ENCODE results near the gene PAX5.

Gene PAX5

DNA sequence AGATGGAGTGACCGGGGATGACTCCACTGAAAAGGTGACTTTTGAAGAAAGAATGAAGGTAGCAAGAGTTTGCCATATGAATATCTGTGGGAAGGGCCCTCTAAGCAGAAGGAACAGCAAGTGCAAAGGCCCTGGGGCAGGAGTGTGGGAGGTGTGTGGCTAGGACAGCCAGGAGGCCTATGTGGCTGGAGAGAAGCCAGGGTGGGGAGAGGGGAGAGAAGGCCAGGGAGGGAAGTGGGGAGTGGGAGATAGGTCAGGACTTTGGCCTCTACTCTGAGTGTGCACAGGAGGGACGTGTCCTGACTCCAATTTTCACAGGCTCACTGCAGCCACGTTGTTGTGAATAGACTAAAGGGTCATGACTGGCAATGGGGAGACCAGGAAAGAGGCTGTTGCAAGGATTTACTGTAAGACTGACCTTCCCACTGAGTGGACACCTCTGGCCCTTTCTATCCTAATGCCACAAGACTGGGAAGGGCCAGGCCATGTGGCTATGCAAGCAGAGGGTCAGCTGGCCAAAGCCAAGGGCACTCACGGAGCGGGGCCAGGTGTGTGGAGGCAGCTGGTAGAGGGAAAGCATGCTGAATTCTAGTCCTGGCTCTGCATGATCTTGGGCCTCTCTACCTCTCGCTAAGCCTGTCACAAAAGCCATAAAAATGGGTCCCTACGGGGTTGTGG lies 172.4 kb downstream of the PAX5 start:
- DNase-seq (ENCODE audit: low spot score) = no peak

DNA sequence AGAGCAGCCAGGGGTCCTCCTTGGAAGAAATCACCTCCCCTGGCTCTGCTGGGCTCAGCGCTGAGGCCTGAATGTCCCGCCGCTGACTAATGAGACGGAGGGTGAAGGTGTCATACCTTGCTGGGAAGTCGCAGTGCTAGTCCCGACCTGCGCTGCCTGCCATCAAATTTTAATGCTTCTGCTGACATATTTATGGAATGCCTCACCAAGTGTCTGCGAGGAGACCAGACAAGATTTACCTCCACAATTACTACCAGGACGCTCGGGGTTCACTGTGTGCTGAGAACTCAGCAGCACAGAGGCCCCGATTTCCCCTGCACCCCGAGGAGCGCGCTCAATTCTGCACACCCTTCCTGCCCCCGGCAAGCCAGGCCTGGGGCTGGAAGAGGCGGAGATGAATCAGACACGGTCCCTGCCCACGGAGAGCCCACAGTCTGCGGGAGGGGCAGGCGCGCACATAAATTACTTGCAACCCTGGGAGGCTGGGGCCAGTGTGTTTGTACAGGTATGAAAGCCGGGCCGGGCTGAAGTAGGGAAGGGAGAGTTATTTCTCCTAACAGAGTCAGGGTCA lies 175.2 kb downstream of the PAX5 start:
- no peak for DNase-seq (ENCODE audit: low spot score)

DNA sequence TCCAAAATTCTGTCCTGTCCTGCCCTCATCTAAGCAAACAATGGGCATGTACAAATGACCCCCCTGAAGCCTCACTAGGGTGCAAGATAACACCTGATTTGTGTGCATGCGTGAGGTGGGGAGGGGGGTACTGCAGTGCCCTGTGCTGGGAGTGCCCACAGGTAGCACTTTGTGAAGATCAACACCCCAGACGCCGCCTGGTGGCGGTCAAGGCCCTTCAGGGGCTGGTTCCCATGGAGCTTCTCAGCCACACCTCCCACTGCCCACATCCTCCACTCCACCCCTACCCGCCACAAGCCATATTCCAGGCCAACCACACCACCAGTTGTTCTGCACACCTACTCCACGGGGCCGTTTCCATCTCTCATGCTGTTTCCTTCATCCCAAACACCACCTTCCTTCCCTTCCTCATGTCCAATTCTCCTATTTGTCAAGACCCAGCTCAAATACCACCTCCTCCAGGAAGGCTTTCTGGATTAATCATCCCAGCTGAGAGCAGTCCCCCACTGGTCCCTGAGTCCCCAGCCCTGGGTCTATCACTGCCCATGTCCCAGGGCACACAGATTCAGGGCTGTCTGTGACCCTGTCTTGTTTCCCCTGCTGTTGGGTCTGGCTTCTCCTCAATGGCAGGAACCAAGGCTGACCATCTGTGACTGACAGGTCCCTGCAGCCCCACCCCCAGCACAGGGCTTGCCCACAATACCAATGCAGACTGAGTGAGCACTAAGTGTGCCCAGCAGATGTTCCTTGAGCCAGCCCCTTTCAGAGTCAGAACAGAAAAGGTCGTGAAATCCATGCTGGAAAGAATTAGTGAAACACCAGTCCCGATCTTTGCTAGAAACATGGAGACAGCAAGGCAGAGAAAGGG lies 178.4 kb downstream of the PAX5 start:
- no peak for DNase-seq (ENCODE audit: low spot score)

- no peak for DNase-seq (ENCODE audit: low spot score)
Measured at GRCh38 chr9:36854751-36855150, 179.3 kb downstream of the PAX5 start.

DNA sequence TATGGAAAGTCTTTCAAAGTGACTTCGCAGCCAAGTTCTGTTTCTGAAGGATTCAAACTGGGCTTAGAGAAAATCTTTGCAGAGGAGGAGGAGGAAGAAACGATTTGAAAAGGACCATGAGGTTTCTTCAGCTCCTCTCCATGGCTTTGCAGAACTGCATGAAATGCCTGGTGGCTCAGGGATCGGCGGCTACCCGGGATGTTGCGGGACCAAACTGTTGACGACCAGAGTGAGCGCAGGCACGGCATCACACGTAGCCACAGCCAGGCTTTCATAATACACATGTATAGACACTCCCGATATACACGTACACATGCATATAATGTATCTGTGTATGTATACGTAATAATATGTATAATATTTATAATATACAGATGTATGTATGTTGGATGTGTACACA lies 180.0 kb downstream of the PAX5 start:
- DNase-seq (ENCODE audit: low spot score) = no peak

DNA sequence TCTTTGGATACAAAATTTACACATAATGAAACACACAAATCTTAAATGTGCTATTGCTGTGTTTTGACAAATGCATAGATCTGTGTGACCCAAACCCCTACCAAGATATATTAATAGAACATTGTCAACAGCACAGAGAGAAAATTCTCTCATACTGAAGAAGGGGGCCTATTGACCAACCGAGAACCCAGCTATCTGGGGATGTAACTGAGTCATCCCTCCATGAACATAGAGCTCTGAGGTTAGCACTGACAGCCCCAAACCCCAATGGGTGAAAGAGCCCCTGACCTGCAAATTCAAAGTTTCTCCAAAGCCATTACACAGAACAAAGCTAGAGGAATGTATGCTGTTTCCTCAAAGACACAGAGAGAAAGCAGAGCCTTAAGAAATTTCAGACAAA lies 180.8 kb downstream of the PAX5 start:
- DNase-seq (ENCODE audit: low spot score) = no peak

DNA sequence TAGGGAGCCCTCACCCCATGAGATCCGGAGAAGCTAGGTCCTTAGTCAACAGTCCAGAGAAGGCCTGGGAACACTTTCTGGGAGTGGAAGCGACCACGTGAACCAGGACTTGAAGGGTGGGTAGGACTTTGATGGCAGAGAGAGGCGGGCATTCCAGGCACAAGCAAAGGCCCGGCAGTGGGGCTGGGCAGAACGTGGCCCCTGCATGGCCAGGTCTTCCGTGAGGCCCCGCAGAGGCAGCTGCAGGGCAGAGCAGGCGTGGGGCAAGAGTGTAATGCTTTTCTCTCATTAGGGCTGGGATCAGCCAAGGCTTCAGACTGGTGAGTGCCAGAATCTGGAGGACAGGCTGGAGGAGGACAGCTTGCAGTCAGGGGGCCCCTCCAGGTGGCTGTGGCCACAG lies 184.1 kb downstream of the PAX5 start:
- DNase-seq (ENCODE audit: low spot score) = no peak

- DNase-seq (ENCODE audit: low spot score) = no peak
Measured at GRCh38 chr9:36848946-36849345, 185.1 kb downstream of the PAX5 start.

- DNase-seq (ENCODE audit: low spot score) = no peak
Measured at GRCh38 chr9:36847781-36848673, 186.0 kb downstream of the PAX5 start.

GRCh38 chr9:36846621-36847020 lies 187.4 kb downstream of the PAX5 start:
- DNase-seq (ENCODE audit: low spot score) = no peak

DNA sequence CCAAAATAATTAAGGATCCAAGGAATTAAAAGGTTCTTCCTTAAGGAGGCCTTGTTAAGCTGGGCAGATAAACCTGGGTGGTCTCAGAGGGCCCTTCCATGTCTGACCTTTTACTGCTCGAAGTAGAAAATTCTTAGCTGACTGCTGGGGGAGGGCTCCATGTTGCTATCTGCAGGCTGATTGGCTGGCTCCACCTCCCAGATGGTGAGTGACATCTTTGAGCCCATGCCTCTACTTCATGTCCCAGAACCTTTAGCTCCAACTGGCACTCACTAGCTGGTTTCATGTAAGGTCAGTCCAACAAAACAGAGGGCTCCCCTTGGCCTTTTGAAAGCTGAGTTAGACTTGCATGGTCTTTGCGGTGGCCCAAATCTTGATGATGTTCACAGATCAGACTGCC lies 188.2 kb downstream of the PAX5 start:
- DNase-seq (ENCODE audit: low spot score) = no peak

- no peak for DNase-seq (ENCODE audit: low spot score)
Measured at GRCh38 chr9:36844961-36845360, 189.1 kb downstream of the PAX5 start.

DNA sequence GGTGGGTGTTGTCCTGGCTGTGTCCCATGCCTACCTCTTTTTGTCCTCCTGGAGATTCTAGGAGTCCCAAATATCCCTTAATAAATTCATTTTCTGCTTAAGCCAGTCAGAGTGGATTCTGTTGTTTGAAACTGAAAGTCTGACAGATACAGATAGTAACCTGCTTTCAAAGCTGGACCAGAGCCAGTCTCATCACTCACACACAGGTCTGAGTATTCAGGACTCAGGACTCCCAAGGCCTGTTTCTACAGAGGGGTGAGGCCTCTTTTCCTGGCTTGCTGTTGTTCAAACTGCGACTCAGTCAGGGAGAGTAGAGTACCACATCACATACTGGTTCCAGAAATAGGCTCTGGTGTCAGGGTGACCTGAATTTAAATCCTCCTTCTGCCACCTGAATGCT lies 190.1 kb downstream of the PAX5 start:
- DNase-seq (ENCODE audit: low spot score) = no peak

GRCh38 chr9:36842560-36843530 lies 191.2 kb downstream of the PAX5 start:
- DNase-seq (ENCODE audit: low spot score) = no peak

- no peak for DNase-seq (ENCODE audit: low spot score)
Measured at GRCh38 chr9:36840898-36841536, 193.1 kb downstream of the PAX5 start.

- DNase-seq (ENCODE audit: low spot score) = no peak
Measured at GRCh38 chr9:36839131-36839885, 194.8 kb downstream of the PAX5 start.

DNA sequence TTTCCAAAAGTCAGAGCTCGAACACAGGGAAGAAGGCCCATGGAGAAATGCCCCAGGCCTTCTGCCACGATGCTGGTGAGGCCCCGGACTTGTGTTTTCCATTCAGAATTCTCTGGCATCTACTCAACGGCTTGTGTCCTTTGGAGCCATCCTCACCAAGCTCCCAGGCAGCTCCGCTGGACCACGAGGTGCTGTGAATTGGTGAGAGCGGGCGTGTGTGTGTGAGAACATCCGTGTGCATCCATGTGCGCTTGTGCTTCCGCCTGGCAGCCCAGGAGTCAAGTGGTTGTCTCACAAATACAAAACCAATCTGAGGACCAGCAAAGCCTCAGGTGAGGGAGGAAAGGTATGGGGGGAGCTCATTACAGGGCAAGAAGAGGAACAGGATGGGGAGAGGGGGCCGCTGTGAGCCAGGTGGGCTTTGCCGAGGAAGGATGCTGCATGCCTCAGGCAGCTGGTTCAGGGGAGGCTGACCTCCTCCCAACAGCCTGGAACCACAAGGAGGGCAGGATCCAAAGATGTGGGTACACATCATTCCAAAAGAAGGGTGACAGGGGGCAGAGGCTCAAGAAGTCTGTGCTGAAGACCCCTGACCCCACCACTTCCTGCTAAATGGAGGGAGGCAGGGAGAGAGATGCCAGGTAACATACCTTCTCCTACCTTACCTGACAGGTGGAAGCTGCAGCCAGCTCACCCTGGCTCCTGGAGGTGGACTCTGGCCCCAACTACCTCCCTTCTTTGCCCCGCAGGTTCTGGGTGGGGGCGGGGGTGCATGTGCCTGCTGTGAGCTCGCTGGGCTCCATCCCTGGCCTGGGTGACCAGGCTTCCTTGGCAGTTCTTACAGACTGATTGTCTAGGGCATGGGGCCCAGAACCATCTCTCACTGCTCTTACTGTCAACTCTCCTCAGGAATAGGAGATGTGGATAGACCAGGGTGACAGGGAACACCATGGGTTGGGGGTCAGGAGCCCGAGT lies 196.3 kb downstream of the PAX5 start:
- DNase-seq (ENCODE audit: low spot score) = no peak

DNA sequence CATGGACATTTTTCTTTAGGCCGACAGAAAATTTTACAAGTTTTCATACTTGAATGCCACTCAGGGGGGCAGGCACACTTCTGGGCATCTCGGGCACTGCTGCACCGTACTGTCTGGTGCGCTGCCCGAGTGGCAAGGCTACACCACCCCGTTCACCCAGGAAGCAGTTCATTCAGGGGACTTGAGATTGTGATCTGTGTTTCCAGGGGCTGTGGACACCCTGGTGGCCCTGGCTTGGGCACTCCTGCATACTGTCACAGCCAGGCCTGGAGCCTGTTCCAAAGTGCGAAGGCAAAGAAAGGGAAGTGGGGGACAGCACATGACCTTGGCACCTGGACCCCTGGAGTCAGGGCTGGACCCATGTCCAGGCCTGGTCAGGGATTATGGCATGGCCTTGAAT lies 197.6 kb downstream of the PAX5 start:
- DNase-seq (ENCODE audit: low spot score) = no peak

All from globus pallidus (tissue), 1 donor.